Tracheal epithelial cell (primary cell): ENCODE data around the gene ACAP1. TPM values are rescaled to one million over a fixed set of nuclear protein-coding genes. Genes with fewer than 3 reads are reported as not detected.

Experiments
- total RNA-seq: library from RNA; depleted of rRNA; stranded (reverse); fragments of >200 nt; gene quantifications from 2 replicates; pipeline ENCODE4 v1.2.1, GENCODE V29; 2014

The ACAP1 gene
- total RNA-seq = 0.21 and 1.9 TPM in 2 replicates

DNA sequence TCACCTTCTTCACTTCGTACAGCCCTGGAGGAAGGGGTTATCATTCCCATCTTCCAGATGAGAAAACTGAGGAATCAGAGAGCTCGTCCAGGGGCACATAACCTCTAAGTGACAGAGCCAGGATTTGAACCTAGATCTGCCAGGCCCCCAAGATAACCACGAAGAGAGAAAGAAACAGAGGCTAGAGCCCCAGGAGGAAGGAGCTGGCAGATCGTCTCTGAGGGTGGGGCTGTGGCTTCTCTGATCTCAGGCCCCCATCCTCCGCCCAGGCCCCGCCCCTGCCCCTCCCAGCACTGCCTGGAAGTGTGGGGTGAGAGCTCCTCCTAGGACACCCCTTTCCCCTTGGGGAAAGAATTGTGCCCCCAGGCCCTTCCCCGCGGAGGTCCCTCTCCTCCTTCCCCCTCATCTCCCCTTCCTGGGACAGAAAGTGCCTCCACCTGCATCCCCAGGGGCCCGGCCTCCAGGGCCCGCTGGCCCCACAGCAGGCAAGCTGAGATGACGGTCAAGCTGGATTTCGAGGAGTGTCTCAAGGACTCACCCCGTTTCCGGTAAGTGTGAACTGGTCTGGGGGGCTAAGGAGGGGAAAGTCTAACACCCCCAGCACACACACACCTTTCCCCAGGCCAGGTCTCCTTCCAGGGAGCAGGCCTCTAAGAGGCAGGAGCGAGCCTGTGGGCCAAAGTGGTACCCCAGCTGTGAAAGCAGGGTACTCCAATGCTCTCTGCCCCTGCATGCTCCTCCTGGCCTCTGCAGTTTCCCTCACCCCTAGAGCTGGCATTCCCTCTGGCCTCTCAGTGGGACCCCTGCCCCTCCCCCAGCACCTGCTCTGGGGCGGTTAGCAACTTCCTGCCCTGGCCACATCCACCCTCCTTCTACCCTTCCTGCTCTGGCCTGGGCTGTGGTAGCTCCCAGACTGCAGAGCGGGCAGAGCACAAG is at the start of gene ACAP1:
Gene ACAP1, plus strand, starts transcription at position 290 of the 936 bp plus-strand sequence. Its CDS starts 206 bp downstream, at position 496.

GRCh38 chr17:7294614-7295153 is 41.6 kb upstream of the ACAP1 start, which contains the start of gene YBX2:
YBX2 (minus strand) TSS chr17:7294639; CDS start chr17:7294500, 139 bp downstream.

DNA sequence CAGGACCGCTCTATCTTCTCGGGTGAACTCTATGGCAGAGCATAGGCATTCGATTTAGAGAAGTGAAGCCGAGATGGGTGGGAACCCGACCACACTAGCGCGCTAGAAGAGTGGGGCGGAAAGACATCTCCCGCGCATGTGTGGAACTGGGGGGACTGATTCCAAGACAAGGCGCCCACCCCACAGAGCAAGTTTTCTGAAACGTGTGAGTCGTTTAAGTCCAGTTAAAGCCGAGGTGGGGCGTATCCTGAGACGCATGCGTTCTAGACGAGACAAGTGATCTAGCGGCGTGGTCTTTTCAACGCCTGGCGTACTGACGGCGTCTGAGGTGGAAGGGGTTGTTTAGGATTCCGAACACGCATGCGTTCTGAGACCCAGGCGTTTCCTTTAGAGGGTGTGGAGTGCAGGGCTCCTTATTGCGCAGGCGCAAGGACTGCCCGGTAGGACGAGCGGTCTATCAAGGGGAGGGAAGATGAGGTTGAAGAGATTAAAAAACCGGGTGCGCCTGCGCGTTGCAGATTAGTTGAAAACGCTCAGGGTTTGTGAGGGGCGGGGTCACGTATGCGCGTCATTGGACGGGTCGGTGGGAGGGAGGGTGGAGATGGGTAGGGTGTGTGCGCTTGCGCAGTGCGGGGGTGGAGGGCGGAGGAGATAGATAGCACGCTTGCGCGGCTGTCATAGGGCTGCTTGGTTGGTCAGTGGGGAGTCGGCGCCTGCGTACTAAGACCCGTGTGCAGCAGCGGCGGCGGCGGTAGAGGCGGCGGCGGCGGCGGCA is 29.2 kb upstream of the ACAP1 start, which contains the start of gene EIF5A:
Gene EIF5A, plus strand, starts transcription at position 718 of the 775 bp plus-strand sequence. CDS start 2,008 bp downstream, outside the sequence.

GRCh38 chr17:7314719-7315569 is 21.4 kb upstream of the ACAP1 start, which contains the start of gene GPS2:
GPS2 (minus strand) TSS chr17:7315360; CDS start chr17:7315052, 308 bp downstream.

GRCh38 chr17:7328840-7329373 is 7.4 kb upstream of the ACAP1 start, which contains the start of gene NEURL4:
NEURL4 (minus strand) TSS chr17:7329335; CDS start chr17:7329312, 23 bp downstream.

GRCh38 chr17:7351665-7352502 is 15.6 kb downstream of the ACAP1 start, which contains the start of gene KCTD11:
KCTD11 (plus strand) TSS chr17:7352162.

GRCh38 chr17:7355053-7355452 is 18.7 kb downstream of the ACAP1 start, which contains the start of gene TMEM95:
TMEM95 (plus strand) TSS chr17:7355156; CDS start chr17:7355205, 49 bp downstream.

GRCh38 chr17:7380855-7381683 is 44.7 kb downstream of the ACAP1 start, which contains the start of gene TNK1:
TNK1 (plus strand) TSS chr17:7381089; CDS start chr17:7382927, 1,838 bp downstream.

GRCh38 chr17:7394452-7395191 is 58.3 kb downstream of the ACAP1 start, which contains the start of gene PLSCR3:
PLSCR3 (minus strand) TSS chr17:7394525; CDS start chr17:7394110, 415 bp downstream.

Other genes with a start within 250 kb of the ACAP1 start
- not detected in 2 replicates for gene ASGR2, start 221.7 kb upstream of the ACAP1 start, total RNA-seq
- 0.64 TPM in 1 of 2 replicates, not detected in the other for gene ASGR1, start 157.2 kb upstream of the ACAP1 start, total RNA-seq
- gene DLG4, start 116.7 kb upstream of the ACAP1 start, total RNA-seq = 1.9 and 6.0 TPM in 2 replicates
- gene ACADVL, start 116.6 kb upstream of the ACAP1 start, total RNA-seq = 252 and 304 TPM in 2 replicates
- 45.5 and 66.3 TPM in 2 replicates for gene DVL2, start 102.0 kb upstream of the ACAP1 start, total RNA-seq
- gene PHF23, start 97.1 kb upstream of the ACAP1 start, total RNA-seq = 24.9 and 36.4 TPM in 2 replicates
- gene GABARAP, start 94.1 kb upstream of the ACAP1 start, total RNA-seq = 109 and 134 TPM in 2 replicates
- 20.5 and 25.4 TPM in 2 replicates for gene CTDNEP1, start 84.8 kb upstream of the ACAP1 start, total RNA-seq
- gene ELP5, start 84.3 kb upstream of the ACAP1 start, total RNA-seq = 14.5 TPM in 2 replicates
- gene CLDN7, start 74.1 kb upstream of the ACAP1 start, total RNA-seq = 223 and 297 TPM in 2 replicates
- gene SLC2A4, start 54.8 kb upstream of the ACAP1 start, total RNA-seq = 0.24 TPM in 1 of 2 replicates, not detected in the other
- 0.43 and 0.96 TPM in 2 replicates for gene YBX2, start 41.9 kb upstream of the ACAP1 start, total RNA-seq
- 273 and 472 TPM in 2 replicates for gene EIF5A, start 28.9 kb upstream of the ACAP1 start, total RNA-seq
- gene GPS2, start 21.2 kb upstream of the ACAP1 start, total RNA-seq = 32.2 and 33.7 TPM in 2 replicates
- gene NEURL4, start 7.2 kb upstream of the ACAP1 start, total RNA-seq = 14.5 and 17.6 TPM in 2 replicates
- gene KCTD11, start 15.6 kb downstream of the ACAP1 start, total RNA-seq = 28.1 and 54.0 TPM in 2 replicates
- gene TMEM95, start 18.6 kb downstream of the ACAP1 start, total RNA-seq = not detected in 2 replicates
- 9.9 and 11.9 TPM in 2 replicates for gene TNK1, start 44.6 kb downstream of the ACAP1 start, total RNA-seq
- 15.8 and 35.2 TPM in 2 replicates for gene PLSCR3, start 58.0 kb downstream of the ACAP1 start, total RNA-seq
- 125 and 144 TPM in 2 replicates for gene TMEM256, start 67.6 kb downstream of the ACAP1 start, total RNA-seq
- 1.9 TPM in 2 replicates for gene NLGN2, start 71.3 kb downstream of the ACAP1 start, total RNA-seq
- gene SPEM1, start 83.8 kb downstream of the ACAP1 start, total RNA-seq = not detected in 2 replicates
- gene SPEM2, start 89.1 kb downstream of the ACAP1 start, total RNA-seq = not detected in 2 replicates
- gene SPEM3, start 92.3 kb downstream of the ACAP1 start, total RNA-seq = not detected in 2 replicates
- 13.4 and 28.7 TPM in 2 replicates for gene TMEM102, start 98.9 kb downstream of the ACAP1 start, total RNA-seq
- gene FGF11, start 103.0 kb downstream of the ACAP1 start, total RNA-seq = 23.7 and 32.8 TPM in 2 replicates
- 6.2 and 8.7 TPM in 2 replicates for gene CHRNB1, start 108.5 kb downstream of the ACAP1 start, total RNA-seq
- gene ZBTB4, start 143.1 kb downstream of the ACAP1 start, total RNA-seq = 16.4 and 22.4 TPM in 2 replicates
- not detected in 2 replicates for gene SLC35G6, start 144.9 kb downstream of the ACAP1 start, total RNA-seq
- gene POLR2A, start 147.8 kb downstream of the ACAP1 start, total RNA-seq = 40.7 and 46.7 TPM in 2 replicates
- gene TNFSF12, start 212.5 kb downstream of the ACAP1 start, total RNA-seq = 2.2 and 4.0 TPM in 2 replicates
- 5.3 and 8.2 TPM in 2 replicates for gene TNFSF13, start 222.2 kb downstream of the ACAP1 start, total RNA-seq
- gene SENP3, start 225.4 kb downstream of the ACAP1 start, total RNA-seq = 102 and 137 TPM in 2 replicates
- gene CD68, start 243.1 kb downstream of the ACAP1 start, total RNA-seq = 12.8 and 21.3 TPM in 2 replicates
- 92.1 and 93.3 TPM in 2 replicates for gene MPDU1, start 247.3 kb downstream of the ACAP1 start, total RNA-seq